Measurements from ENCODE around the gene APOA1.

APOA1 gene

GRCh38 chr11:116833816-116834534 lies 3.4 kb downstream of the APOA1 start:
- DNase-seq (ENCODE audit: low read depth in 2 of 2), result no peak

- DNase-seq (ENCODE audit: low read depth in 2 of 2), result no peak
These were observed 4.0 kb downstream of the APOA1 start for GRCh38 chr11:116833491-116833815.

GRCh38 chr11:116832350-116833290 lies 4.8 kb downstream of the APOA1 start:
- DNase-seq (ENCODE audit: low read depth in 2 of 2), result no peak

GRCh38 chr11:116831790-116832349 lies 5.6 kb downstream of the APOA1 start:
- DNase-seq (ENCODE audit: low read depth in 2 of 2), result no peak

GRCh38 chr11:116830184-116830912 lies 7.1 kb downstream of the APOA1 start:
- no peak for DNase-seq (ENCODE audit: low read depth in 2 of 2)

GRCh38 chr11:116829525-116830183 lies 7.8 kb downstream of the APOA1 start, which contains the start of gene APOC3:
Gene APOC3 (plus strand): TSS chr11:116829907. CDS start chr11:116830583, 676 bp downstream.
- peak; percentile 17 to 24 for DNase-seq (ENCODE audit: low read depth in 2 of 2)

- no peak for DNase-seq (ENCODE audit: low read depth in 2 of 2)
These were observed 8.5 kb downstream of the APOA1 start for GRCh38 chr11:116828632-116829524.

- no peak for DNase-seq (ENCODE audit: low read depth in 2 of 2)
These were observed 10.0 kb downstream of the APOA1 start for GRCh38 chr11:116827461-116827860.

- no peak for DNase-seq (ENCODE audit: low read depth in 2 of 2)
These were observed 10.5 kb downstream of the APOA1 start for GRCh38 chr11:116826751-116827431.

- no peak for DNase-seq (ENCODE audit: low read depth in 2 of 2)
These were observed 11.3 kb downstream of the APOA1 start for GRCh38 chr11:116825854-116826750.

- DNase-seq (ENCODE audit: low read depth in 2 of 2), result no peak
These were observed 12.0 kb downstream of the APOA1 start for GRCh38 chr11:116825434-116825833.

- no peak for DNase-seq (ENCODE audit: low read depth in 2 of 2)
These were observed 14.2 kb downstream of the APOA1 start, which contains the start of gene APOA4 for GRCh38 chr11:116823031-116823843. Gene APOA4 (minus strand): TSS chr11:116823304. CDS start chr11:116823191, 113 bp downstream.

- no peak for DNase-seq (ENCODE audit: low read depth in 2 of 2)
These were observed 14.8 kb downstream of the APOA1 start for GRCh38 chr11:116822575-116822974.

- no peak for DNase-seq (ENCODE audit: low read depth in 2 of 2)
These were observed 16.1 kb downstream of the APOA1 start for GRCh38 chr11:116821050-116821918.

GRCh38 chr11:116819049-116819448 lies 18.4 kb downstream of the APOA1 start:
- no peak for DNase-seq (ENCODE audit: low read depth in 2 of 2)

- DNase-seq (ENCODE audit: low read depth in 2 of 2), result no peak
These were observed 22.9 kb downstream of the APOA1 start for GRCh38 chr11:116814502-116814901.

Measured in fibroblast of skin of left biceps (primary cell).